Measurements from ENCODE around the gene PIAS2.
A peak's percentile ranks its signal among the peaks of the same experiment; 100 is the strongest.

Gene PIAS2

DNA sequence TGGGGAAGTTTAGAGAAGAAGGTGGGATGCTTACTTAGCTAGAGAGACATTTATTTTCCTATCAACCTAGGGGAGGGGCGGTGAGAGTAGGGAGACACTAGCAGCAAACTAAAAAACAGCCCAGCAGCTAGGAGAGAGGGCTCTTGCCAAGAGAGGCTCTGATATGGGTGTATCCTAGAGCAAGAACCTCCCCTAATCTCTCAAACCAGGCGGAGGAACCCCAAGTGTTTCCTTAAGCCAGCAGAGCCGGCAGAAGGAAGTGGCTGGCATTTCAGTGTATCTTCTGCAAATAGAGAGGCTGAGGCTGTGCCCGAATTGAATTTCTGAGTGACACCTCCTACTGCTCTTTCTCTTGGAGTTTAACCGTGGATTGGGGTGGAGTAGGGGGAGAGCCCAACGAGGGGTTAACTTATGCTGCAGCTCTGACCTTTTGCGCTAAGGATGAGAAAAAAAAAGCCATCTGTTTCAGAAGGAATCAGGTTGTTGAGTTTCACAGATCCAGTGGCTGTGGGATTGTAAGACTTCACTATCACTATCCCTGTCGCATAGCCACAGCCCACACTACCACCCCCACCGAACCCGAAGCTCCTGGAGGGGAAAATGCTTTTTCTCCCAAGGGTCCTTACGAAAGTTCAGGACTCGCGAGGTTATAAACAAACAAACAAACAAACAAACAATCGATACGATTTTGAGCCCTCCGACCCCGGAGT, 161.8 kb downstream of the PIAS2 start:
- no peak overlapping the region for H3K27ac ChIP-seq (ENCODE audit: low read depth, low read length)

DNA sequence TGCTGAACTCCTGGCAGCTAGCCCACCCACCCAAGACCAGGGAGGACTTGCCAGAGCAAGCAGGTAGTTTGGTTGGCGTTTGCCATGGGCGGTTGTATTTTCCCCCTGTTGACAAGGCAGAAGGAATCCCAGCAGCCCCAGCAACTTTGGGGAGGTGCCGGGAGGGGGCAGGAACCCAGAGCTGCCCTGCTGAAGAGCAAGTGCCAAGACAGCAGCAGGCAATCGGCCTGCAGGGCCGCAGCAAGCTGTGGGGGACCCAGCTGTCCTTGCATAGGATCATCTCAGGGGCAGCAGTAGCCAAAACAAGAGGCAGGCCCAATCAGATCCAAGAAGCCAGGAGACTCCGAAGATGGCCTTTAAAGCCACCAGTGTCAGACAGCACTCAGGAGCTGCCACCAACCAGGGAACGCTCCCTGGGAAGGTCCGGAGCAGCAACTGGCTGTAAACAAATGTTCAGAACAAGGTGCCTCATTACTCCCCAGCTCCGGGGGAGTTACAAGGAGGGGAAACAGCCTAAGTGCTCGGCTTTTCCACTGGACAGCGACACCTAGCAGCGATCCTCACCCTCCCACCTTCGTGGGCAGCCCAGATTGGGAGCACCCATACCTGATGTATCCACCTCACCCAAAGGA, 162.5 kb downstream of the PIAS2 start:
- Histone ChIP-seq H3K27ac (ENCODE audit: low read depth, low read length) (no peak overlapping the region), H3K4me1 (ENCODE audit: control insufficient read depth in 1 of 2, insufficient read depth in 2 of 2, low read length in 2 of 2) (no peaks in the 10 kb centered on the region), H3K9ac (ENCODE audit: low read depth in 1 of 2, low read length in 2 of 2) (no peak overlapping the region), H3K9me3 (ENCODE audit: control insufficient read depth in 1 of 2, low read length in 2 of 2) (no peaks in the 10 kb centered on the region), H3K4me3 (ENCODE audit: low read depth in 1 of 2, low read length in 2 of 2) (no peak overlapping the region), H3K36me3 (ENCODE audit: control insufficient read depth in 1 of 2, insufficient read depth in 2 of 2, low read length in 2 of 2) (no peaks in the 10 kb centered on the region), H3K27me3 (ENCODE audit: control insufficient read depth in 1 of 2, insufficient read depth in 2 of 2, low read length in 2 of 2) (peaks cover 23 to 43% of the 10 kb centered on the region in 2 donors)

More for the DNA sequence above, 161.8 kb downstream of the PIAS2 start:
- no peaks in the 10 kb centered on the region for H3K36me3 ChIP-seq (ENCODE audit: control insufficient read depth in 1 of 2, insufficient read depth in 2 of 2, low read length in 2 of 2)
- peaks cover 29 to 50% of the 10 kb centered on the region in 2 donors for H3K27me3 ChIP-seq (ENCODE audit: control insufficient read depth in 1 of 2, insufficient read depth in 2 of 2, low read length in 2 of 2)
- H3K9me3 ChIP-seq (ENCODE audit: control insufficient read depth in 1 of 2, low read length in 2 of 2): no peaks in the 10 kb centered on the region
- no peak overlapping the region for H3K9ac ChIP-seq (ENCODE audit: low read depth in 1 of 2, low read length in 2 of 2)
- no peaks in the 10 kb centered on the region for H3K4me1 ChIP-seq (ENCODE audit: control insufficient read depth in 1 of 2, insufficient read depth in 2 of 2, low read length in 2 of 2)
- H3K4me3 ChIP-seq (ENCODE audit: low read depth in 1 of 2, low read length in 2 of 2): peak overlapping the region in 1 of 2 donors; percentile 15

DNA sequence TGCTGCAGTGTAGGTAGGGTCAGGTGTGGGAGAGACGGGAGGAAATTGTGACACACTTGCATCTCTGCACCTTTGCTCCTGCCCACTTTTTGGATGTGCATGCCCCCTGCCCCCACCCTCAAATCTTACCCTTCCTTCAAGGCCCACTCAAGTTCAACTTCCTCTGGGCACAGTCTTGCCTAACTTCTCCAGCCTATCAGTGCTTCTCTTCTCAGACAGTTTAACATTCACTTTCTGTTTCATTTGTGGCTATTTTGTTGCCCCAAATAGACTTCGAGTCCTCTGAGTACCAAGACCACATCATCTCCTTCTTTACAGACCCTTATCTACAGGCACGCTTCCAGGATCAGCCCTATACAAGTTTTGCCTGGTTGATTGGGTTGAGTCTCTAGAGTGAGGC, 163.1 kb downstream of the PIAS2 start:
- H3K27me3 ChIP-seq (ENCODE audit: control insufficient read depth in 1 of 2, insufficient read depth in 2 of 2, low read length in 2 of 2): peaks cover 22 to 37% of the 10 kb centered on the region in 2 donors
- H3K4me1 ChIP-seq (ENCODE audit: control insufficient read depth in 1 of 2, insufficient read depth in 2 of 2, low read length in 2 of 2): no peaks in the 10 kb centered on the region
- no peak overlapping the region for H3K4me3 ChIP-seq (ENCODE audit: low read depth in 1 of 2, low read length in 2 of 2)
- H3K9me3 ChIP-seq (ENCODE audit: control insufficient read depth in 1 of 2, low read length in 2 of 2): no peaks in the 10 kb centered on the region
- H3K36me3 ChIP-seq (ENCODE audit: control insufficient read depth in 1 of 2, insufficient read depth in 2 of 2, low read length in 2 of 2): no peaks in the 10 kb centered on the region
- no peak overlapping the region for H3K27ac ChIP-seq (ENCODE audit: low read depth, low read length)
- no peak overlapping the region for H3K9ac ChIP-seq (ENCODE audit: low read depth in 1 of 2, low read length in 2 of 2)

Measured in duodenal mucosa (tissue), 2 donors.